SIG-M5 treated with dmso at 0.1 percent for 504 hours (cell line): ENCODE results near the gene ZBTB42.

Source experiments
- DNase-seq: peaks from one replicate; lab custom pipeline; 2025; ENCODE audit not compliant: unreplicated experiment; lab: John Stamatoyannopoulos, UW

Gene ZBTB42

DNA sequence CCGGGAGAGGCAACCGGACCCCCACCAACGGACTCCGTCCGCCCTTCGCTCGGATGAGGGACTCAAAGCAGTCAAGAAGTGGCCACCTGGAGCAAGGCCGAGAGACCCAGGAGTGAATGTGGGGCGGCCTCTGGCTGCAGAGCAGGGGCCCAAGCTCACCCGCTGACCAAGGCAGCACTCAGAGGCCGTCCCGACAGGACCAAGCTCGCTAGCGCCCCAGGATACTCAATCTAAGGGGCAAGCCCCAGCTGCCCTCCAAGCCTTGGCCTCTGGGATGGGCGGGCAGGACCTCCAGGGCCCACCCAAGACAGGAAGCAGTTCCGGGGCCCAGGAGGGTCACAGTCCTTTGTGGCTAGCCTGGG, 6.3 kb upstream of the ZBTB42 start:
- DNase-seq = no peak

DNA sequence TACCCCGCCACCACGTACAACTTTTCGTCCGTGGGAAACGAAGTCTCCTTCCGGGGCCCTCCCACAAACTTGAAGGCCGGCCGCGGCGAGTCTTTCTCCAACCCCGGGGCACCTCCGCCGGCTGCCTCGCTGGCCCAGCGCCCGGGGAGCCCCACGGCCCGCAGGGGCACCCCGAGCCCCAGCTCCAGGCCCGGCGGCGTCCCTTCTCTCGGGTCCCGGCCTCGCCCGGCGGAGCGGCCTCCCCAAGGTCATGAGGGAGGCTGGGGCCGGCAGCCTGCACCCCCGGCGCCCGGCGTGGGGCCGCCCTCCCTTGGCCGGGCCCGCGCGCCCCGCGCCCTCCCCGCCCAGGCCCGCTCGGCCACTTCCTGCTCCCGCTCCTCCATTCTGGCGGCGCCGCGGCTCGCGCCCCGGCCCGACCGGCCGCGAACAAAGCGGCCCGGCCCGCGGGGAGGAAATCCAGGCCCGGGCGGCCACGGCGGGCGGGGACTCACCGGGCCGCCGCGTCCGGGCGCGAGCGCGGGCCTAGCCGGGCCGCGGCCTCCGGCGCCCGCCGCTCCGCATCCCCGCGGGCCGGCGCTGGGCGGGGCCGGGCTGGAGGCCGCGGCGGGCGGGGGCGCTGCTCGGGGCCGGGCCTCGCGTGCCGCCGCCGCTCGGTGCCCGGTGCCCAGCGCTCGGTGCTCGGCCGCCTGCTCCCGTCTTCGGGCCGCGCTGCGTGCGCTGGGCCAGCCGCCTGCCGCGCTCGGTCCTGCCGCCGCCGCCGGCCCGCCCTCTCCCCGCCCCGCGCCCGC, 5.7 kb upstream of the ZBTB42 start, which contains the start of gene AKT1:
Gene AKT1, minus strand, starts transcription at position 756 of the 788 bp plus-strand sequence. CDS start 3,105 bp downstream, outside the sequence.
- DNase-seq = no peak

DNA sequence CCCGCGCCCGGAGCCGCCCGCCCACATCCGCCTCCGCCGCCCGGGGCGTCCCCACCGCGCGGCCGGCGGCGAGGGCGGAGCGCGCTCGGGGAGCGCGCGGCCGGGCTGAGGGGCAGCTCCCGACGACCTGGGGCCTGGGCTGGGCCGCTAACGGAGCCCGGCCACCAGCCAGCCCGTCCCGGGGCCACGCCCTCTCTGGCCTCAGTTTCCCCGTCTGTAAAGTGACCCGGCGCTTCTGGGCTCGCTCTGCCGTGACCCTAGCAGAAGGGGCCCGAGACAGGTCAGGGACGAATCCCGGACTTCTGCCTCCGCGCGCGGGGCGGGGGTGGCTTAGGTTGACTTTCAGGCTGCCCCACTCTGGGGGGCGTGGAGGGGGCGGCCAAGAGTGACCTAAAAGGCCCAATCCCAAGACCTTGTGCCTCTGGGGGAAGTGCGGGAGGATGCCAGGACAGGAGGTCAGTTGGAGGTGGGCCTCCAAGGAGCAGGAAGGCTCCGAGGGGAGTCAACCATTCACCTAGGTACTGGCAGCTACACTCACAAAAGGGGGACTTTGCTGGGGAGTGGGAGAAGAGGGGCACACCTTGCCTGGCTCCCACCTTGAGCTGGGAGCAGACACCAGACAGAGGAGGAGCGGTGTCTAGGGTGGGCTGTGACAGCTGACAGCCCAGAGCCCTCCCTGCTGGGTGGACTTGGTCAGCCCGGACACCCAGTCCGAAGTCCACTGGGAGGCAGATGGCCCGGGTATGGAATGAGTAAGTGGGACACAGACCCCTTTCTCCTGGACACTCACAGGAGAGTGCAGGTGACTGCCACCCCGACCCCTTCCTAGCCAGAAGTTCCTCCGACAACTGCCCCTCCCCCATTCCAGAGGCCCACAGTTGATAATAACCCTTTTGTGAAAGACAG, 4.9 kb upstream of the ZBTB42 start:
- peak; percentile 25 for DNase-seq

DNA sequence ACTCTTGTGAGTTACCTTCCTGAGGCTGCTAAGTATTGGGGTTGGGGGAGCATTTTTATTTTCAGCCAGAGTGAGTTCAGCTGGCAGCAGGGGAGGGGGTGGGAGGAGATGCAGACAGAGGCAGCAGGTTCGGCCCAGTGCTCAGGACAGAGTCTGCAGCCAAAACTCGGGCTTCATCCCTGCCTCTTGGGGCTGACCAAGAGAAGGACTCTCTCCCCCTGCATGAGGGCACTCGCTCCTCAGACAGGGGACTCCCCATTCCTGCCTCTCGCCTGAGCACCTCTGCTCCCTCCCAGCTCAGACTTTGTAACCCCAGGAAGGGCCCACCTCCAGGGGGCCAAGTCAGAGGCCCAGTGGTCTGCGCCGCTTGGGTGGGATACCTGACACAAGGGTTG, 4.2 kb upstream of the ZBTB42 start:
- no peak for DNase-seq

DNA sequence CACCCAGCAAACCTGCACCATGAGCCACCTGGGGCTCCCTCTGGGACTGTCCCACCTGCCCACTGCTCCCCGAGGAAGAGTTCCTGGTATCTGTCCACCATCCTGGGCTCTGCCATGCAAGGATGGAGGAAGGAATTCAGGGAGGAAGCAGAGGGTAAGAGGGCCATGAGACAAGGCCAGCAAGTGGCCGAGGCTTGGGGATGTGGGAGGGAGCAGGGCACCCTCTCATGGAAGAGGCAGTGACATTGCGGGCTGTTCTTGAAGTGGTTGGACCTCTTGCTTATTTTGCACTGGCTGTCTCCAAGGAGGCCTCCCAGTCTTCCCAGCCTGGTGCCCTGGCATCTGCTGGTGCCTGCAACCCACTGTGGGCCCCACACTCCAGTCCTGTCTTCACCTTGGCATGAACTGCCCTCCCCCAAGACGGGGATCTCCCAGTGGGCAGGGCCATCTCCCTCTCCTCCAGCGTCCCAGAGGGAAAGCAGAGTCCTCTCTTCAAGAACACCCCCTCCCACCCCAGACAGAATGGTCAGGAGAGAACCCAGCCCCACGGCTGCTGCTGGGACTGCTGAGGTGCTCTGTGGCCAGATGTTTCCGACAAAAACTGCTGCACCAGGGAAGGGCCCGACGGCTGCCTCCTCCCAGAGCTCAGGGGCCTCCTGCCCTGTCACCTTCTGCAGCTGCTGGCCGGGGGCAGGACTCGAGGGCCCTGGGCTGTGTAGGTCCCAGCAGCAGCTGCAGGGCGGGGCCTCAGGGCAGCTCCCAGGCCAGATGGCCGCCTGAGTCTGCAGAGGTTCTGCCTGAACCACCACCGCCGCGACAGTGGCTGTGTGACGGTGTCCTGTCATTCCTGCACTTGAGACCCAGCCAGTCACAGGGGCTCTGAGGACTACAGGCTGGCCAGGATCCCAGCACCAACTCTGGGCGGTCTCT, 3.5 kb upstream of the ZBTB42 start:
- DNase-seq = no peak

DNA sequence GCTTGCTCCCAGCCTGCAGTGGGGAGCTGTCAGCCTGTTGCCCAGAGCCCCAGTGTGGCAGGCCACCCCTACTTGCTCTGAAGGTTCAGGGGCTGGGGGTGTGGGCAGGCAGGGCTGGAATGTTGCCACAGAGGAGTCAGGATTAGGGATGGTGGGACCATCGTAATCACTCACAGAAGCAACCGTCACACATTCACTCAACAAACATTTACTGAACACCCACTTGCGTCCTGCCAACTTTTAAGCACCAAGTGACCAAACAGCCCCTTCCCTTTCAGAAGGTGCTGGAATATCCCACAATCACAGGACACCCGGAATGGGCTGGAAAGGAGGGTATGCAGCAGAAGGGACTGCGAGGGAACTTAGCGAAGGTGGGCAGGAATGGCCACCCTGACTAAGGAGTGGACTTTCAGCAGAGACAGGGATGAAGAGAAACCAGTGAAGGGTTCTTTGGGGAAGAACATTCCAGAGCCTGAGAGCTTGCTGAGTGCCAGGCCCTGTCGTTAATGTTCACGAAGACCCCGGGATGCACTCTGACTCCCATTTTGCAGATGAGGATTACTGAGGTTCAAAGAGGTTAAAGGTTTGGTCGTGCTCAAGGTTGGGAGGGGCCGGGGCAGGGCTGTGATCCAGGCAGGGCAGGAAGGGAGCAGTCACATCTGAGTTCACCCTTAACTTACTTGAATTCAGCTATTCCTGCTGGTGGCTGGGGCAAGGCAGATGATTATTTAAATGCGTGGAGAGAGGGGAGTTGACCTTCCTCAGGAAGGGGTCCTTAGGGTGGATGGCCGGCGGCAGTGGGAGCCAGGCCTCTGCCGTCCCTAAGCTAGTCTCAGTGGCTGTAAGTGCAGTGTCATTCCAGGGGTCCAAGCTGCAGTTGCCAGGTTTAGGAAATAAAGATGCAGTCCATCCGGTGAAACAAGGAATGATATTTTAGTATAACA, 2.3 kb upstream of the ZBTB42 start:
- no peak for DNase-seq

DNA sequence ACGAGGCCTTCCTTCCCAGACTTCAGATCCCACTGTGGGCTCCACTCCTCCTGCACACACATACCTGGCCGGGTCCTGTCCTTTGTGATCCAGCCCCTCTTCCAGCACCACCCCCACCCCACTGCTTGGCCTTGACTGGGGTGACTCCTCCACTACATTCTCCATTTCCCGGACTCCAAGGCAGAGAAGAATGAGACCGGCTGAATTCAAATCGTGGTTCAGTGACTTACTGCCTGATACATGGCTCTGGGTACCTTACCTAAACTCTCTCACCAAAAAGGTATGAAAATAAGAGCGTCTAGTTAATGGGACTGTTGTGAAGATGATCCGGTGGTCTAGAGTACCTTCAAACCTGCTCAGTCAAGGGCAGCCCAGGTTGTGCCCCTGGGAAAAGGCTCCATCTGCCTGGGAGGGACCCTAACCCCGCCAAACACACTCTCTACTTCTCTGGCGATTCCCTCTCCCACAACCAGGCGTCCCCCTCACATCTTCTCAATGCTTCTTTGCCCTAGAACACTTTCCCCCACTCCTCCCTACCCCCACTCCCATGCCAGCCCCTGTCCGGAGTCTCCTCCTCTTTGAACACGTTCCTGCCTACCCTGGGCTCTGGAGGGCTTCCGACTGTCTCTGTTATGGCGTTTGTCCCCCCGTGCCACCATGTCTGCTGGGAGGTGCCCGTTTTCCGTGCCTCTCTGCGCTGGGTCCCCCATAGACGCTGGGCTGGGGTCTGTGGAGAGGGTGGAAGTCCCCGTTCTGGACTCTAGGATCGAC, 1.5 kb upstream of the ZBTB42 start:
- no peak for DNase-seq

DNA sequence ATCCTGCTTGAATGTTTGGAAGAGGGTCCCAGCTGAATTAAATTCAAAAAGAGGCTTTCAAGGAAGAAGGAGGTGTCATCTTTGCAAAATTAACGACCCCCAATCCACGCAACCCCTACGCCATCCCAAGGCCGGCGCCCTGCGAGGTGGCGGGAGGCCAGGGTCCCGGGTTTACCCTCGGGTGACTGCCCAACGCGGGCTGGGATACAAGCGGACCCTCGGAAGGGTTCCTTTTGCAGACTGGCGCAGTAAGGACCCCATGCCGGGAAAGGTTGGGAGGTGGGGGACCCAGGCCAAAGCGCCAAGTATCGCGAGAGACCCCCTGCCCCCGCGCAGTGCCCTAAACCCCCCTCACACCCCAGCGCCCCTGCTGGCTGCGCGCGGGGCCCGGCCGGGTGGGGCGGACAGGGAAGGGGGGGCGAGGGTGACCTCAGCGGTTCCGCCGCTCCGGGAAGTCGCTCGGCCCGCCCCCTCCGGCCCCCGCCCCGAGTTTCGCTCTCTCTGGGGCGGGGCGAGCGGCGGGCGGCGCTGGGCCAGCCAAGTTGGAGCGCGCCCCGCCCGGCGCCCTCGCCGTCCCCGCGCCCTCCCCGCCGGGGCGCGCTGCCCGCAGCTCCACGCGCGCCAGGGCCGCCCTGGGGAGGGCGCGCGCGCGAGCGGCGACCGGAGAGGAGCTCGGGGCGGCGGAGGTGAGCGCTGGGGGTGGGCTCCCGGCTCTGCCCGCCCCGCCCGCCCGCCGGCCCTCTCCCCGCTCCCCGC, 708 bp upstream of the ZBTB42 start:
- peak; percentile 60 for DNase-seq

DNA sequence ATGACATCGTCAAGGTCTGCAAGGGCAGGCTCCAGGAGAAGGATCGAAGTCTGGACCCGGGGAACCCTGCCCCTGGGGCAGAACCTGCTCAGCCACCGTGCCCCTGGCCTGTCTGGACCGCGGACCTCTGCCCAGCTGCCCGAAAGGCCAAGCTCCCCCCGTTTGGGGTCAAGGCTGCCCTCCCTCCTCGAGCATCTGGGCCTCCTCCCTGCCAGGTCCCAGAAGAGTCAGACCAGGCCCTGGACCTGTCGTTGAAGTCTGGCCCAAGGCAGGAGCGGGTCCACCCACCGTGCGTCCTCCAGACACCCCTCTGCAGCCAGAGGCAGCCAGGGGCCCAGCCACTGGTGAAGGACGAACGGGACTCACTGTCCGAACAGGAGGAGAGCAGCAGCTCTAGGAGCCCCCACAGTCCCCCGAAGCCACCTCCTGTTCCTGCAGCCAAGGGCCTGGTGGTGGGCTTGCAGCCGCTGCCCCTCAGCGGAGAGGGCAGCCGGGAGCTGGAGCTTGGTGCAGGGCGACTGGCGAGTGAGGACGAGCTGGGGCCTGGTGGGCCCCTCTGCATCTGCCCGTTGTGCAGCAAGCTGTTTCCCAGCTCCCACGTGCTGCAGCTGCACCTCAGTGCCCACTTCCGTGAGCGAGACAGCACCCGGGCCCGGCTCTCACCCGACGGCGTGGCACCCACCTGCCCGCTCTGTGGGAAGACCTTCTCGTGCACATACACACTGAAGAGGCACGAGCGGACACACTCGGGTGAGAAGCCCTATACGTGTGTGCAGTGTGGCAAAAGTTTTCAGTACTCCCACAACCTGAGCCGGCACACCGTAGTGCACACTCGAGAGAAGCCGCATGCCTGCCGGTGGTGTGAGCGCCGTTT, 856 bp downstream of the ZBTB42 start:
- no peak for DNase-seq

DNA sequence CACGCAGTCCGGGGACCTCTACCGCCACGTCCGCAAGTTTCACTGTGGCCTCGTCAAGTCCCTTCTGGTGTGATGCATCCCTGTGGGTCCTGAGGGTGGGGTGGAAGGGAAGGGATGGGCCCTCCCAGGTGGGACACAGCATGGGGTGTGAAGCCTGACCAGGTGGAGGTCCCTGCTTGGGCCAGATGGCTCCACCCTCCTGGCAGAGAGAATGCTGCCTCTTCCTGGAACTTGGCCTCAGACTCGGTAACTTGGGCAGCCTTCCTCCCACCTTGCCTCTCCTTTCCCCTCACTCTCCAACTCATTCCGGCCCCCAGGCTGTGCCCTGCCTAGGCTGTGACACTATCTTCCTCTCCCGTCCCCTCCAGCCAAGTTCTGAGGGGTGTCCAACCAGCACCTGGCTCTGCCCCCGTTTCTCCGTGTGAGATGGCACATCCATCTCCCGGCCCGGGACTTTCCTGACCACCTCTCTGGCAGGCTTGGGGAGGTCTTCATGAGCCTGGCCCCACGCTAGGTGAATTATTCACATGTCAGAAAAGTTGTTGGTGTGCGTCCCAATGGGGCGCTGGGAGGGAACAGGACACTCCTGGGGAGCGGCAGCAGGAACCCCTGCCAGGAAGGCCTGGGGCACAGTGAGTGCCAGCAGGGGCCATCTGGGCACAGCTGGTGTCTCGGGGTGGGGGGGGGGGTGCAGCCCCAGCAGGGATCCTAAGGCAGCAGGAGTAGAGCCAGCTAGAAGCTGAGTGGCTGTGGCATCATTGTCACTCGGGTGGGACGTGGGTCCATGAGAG, 1.7 kb downstream of the ZBTB42 start:
- DNase-seq = no peak

DNA sequence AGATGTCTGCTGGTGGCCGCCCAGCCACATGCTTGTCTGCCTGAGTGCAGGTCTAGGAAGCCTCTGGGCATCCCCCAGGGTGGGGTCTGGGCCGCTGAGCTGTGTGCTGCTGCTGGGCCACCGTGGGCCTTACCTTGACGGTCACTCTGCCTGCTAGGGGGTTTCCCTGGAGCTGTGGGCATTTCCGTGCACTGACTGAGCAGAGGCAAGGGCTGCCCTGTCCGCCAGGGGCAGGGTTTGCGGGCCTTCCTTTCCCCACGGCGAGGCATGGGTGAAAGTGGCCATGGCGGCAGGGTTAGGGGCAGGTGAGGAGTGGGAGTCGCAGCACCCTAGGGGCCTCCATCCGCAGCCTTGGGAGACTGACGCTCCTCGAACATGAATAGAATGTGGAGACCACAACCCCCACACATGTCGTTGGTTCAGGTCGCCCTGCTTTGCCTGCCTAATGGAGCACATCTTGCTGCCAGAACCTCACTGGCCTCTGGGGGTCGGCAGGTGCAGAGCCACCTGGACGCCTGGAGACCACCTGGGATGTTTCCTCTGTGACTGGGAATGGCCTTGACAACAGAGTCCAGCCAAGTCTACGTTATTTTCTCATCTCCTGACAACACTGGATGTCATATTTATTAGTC, 2.5 kb downstream of the ZBTB42 start:
- DNase-seq = no peak

DNA sequence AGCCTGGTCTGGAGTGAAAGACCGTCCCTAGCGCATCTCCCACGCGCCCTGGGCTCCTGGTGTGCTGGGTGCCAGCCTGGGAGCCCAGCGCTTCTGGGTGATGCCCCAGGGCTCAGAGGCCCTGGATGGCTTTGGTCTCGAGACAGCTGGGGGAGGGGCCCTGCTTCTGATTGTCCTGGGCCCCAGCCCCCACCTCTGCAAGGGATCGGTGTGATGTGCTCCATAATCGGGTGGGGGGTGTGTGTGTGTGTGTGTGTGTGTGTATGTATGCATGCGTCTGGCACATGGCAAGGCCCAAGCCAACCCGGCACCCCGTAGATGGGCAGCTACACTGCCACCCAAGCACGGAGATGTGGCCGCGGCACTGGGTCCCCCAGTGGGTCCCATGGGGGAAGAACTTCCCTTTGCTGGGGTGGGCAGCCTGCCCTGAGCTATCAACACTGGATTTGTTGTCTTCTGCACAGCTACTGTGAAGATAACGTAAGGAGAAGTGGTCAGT, 3.1 kb downstream of the ZBTB42 start:
- no peak for DNase-seq

DNA sequence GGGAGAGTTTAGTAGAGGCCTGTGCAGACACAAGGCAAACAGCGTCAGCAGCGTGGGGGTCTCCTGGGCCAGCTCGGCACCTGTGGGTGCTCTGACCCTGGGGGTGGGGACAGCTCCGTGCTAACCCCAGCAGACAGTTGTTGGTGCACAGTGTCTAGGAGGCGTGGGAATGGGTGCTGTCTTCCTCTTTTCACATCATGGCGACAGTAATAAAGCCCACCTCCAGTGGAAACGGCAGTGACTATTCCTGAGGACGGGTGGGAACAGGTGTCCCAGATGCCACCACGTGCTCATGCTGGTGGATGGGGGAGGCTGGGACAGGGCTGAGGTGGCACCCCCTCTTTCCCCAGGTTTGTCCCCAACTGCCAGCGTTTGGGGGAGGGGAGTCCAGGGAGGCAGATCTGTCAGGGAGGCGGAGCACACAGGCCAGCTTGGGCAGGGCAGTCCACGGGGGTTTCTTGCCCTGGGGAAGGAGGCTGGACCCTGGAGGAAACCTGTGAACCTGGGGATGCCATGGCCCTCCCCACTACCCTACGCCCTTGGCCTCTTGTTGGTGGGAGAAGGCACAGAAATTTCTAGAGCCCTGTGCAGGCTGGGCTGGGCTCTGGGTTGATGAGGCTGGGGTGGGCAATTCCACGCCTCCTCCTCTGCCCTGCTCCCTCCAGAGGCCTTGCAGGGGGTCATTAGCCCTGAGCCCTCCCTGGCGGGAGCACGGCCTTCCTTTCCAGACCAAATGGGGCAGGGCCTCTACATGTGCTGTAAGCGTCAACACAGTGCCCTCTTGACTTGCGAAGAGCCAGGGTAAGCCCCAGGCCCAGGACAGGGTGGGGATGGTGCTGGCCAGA, 3.8 kb downstream of the ZBTB42 start:
- DNase-seq = no peak

DNA sequence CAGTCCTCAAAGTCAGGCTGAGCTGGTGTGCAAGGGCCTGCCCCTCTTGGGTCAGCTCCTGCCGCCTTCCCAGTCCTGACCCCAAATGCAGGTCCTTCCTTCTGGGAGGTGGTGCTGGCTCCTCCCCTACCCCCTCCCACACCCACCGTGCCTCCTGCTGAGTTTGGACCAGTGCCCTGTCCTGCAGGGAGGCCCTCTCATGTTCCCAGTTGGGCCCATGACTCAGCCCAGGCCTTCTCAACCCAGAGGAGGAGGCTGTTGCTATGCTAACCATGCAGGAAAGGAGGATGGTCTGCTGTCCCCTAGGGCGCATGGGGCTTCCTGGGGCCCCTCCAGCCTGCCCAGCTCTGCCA, 4.4 kb downstream of the ZBTB42 start:
- no peak for DNase-seq

DNA sequence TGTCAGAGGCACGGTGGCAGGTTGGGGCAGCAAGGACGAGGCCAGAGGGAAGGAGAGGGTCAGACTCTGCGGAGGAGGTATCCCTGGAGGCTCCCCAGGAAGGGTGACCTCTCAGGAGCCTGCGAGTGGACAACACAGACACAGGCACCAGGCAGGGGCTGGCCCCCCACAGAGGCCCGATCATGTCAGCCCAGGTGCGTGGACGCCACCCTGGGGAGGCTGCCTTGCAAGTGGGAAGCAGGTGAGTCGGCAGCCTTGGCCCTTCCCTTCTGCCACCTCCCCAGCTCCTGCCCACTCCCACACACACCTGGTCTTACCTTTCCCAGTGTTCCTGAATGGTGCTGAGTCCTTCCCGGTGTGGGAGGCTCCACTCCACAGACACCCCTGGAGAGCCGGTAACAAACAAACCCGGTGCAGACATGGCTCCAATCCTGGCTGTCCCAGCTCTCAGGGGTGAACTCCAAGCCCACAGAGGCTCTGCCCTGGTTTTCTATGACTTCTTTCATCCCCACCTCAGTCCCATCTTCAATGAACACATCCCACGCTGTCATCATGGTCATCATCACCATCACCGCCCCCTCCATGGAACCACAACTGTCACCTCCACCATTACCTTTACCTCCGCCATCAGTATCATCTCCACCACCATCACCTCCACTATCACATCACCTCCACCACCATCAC, 5.2 kb downstream of the ZBTB42 start:
- DNase-seq = no peak
